HFFc6 (cell line): ENCODE results near the gene ACVR1B. TPM values are rescaled to one million over a fixed set of nuclear protein-coding genes. Genes with fewer than 3 reads are reported as not detected.

Experiments used
- DNase-seq: peaks from one replicate; pipeline ENCODE4 v3.0.0-alpha.2; 2018
- H3K27ac Mint-ChIP-seq: 2 replicates; pipeline ENCODE4 v1.8.0; 2020; ENCODE audit warnings: mild to moderate bottlenecking, mixed read lengths
- H3K27me3 Mint-ChIP-seq: 2 replicates; pipeline ENCODE4 v1.8.0; 2021; ENCODE audit warnings: mild to moderate bottlenecking, moderate library complexity, mixed read lengths; ENCODE audit not compliant: insufficient read depth
- H3K36me3 Mint-ChIP-seq: 2 replicates; pipeline ENCODE4 v1.8.0; 2021; ENCODE audit warnings: low read depth, mixed read lengths
- H3K4me1 Mint-ChIP-seq: 2 replicates; pipeline ENCODE4 v1.8.0; 2020; ENCODE audit warnings: low read depth, mixed read lengths
- H3K4me3 Mint-ChIP-seq: 2 replicates; pipeline ENCODE4 v1.8.0; 2020; ENCODE audit warnings: mild to moderate bottlenecking, moderate library complexity, mixed read lengths
- H3K9me3 Mint-ChIP-seq: 2 replicates; pipeline ENCODE4 v1.8.0; 2020; ENCODE audit warnings: mild to moderate bottlenecking, mixed read lengths
- CTCF ChIP-seq: fragments of 200-600 bp; sonication (generic); IDR thresholded peaks from 2 replicates; pipeline ENCODE4 v1.5.0; 2021; ENCODE audit warnings: antibody characterized with exemption, mild to moderate bottlenecking
- total RNA-seq, 6 experiments: library from RNA; stranded (reverse); fragmentation: NEBNext Ultra II Directional; extraction: Animal tissue kit (Norgen Biotek cat#: 25700); gene quantifications; 2 replicates in 1 of 6; 3 replicates in 5 of 6; pipeline ENCODE4 v1.2.3, GENCODE V29; 2021

Gene ACVR1B
- total RNA-seq, 6 experiments from 2014 or later, result 13.1 to 15.2 (median 14.0) TPM

- no peaks in the 10 kb centered on the region for H3K9me3 Mint-ChIP-seq
- no peak overlapping the region for H3K4me3 Mint-ChIP-seq
- H3K4me1 Mint-ChIP-seq, result peaks cover 7% of the 10 kb centered on the region
- H3K27me3 Mint-ChIP-seq, result peaks cover 3% of the 10 kb centered on the region; the same call in 1 of the 2 replicates
- no peak for DNase-seq
- H3K36me3 Mint-ChIP-seq, result no peaks in the 10 kb centered on the region
- TF ChIP-seq CTCF, result no peak
- no peak overlapping the region for H3K27ac Mint-ChIP-seq
Measured at GRCh38 chr12:52015532-52016041, 64.1 kb downstream of the ACVR1B start.

- H3K27me3 Mint-ChIP-seq, result peaks cover 3% of the 10 kb centered on the region; the same call in 1 of the 2 replicates
- no peaks in the 10 kb centered on the region for H3K9me3 Mint-ChIP-seq
- TF ChIP-seq CTCF, result no peak
- no peak for DNase-seq
- peaks cover 8% of the 10 kb centered on the region for H3K4me1 Mint-ChIP-seq
- H3K36me3 Mint-ChIP-seq, result no peaks in the 10 kb centered on the region
- no peak overlapping the region for H3K27ac Mint-ChIP-seq
- H3K4me3 Mint-ChIP-seq, result no peak overlapping the region
Measured at GRCh38 chr12:52018433-52019112, 67.1 kb downstream of the ACVR1B start.

GRCh38 chr12:52019113-52019770, 67.7 kb downstream of the ACVR1B start:
- no peak overlapping the region for H3K4me3 Mint-ChIP-seq
- no peak for TF ChIP-seq CTCF
- H3K27me3 Mint-ChIP-seq, result peaks cover 4% of the 10 kb centered on the region
- no peaks in the 10 kb centered on the region for H3K36me3 Mint-ChIP-seq
- H3K9me3 Mint-ChIP-seq, result no peaks in the 10 kb centered on the region
- no peak for DNase-seq
- peaks cover 13% of the 10 kb centered on the region for H3K4me1 Mint-ChIP-seq
- no peak overlapping the region for H3K27ac Mint-ChIP-seq

GRCh38 chr12:52020539-52021336, 69.2 kb downstream of the ACVR1B start:
- Mint-ChIP-seq H3K27ac (no peak overlapping the region), H3K27me3 (peaks cover 5% of the 10 kb centered on the region), H3K36me3 (no peaks in the 10 kb centered on the region), H3K9me3 (no peaks in the 10 kb centered on the region), H3K4me3 (no peak overlapping the region), H3K4me1 (peaks cover 24% of the 10 kb centered on the region)
- peak; percentile 87 for TF ChIP-seq CTCF
- DNase-seq, result peak; percentile 24

- no peaks in the 10 kb centered on the region for H3K9me3 Mint-ChIP-seq
- H3K4me3 Mint-ChIP-seq, result peak overlapping the region; percentile 65
- peaks cover 33% of the 10 kb centered on the region for H3K4me1 Mint-ChIP-seq
- no peak overlapping the region for H3K27ac Mint-ChIP-seq
- no peak for DNase-seq
- H3K36me3 Mint-ChIP-seq, result no peaks in the 10 kb centered on the region
- peaks cover 5% of the 10 kb centered on the region for H3K27me3 Mint-ChIP-seq
- TF ChIP-seq CTCF, result no peak
Measured at GRCh38 chr12:52022841-52023181, 71.3 kb downstream of the ACVR1B start.
